ENCODE data around the gene IER2. TPM values are rescaled to one million over a fixed set of nuclear protein-coding genes. Genes with fewer than 3 reads are reported as not detected.
A peak's percentile ranks its signal among the peaks of the same experiment; 100 is the strongest.

Gene IER2
- total and polyA plus RNA-seq, 9 of the 15 experiments (the other 6 are each of a cell fraction or from before 2014, with no cell fraction given): 4.5 to 205 (median 23.7) TPM

GRCh38 chr19:13104360-13104847 lies 45.8 kb upstream of the IER2 start (continued):
- TF ChIP-seq ZNF395 (CRISPR knock-in tag; IDR thresholded peaks at IDR 0.05) (no peak), ZNF717 (CRISPR knock-in tag; IDR thresholded peaks at IDR 0.05) (peak; percentile 19; the same call in 1 of the 2 replicates), RNF2 (IDR thresholded peaks at IDR 0.05) (0 out of 2 replicates have a peak, but pooled peaks have one; percentile 31), NUFIP1 (IDR thresholded peaks at IDR 0.05; ENCODE audit: partially characterized antibody) (peak; percentile 54), ID3 (CRISPR knock-in tag; IDR thresholded peaks at IDR 0.05) (no peak), ID3 (tag; IDR thresholded peaks at IDR 0.05) (0 out of 2 replicates have a peak, but pooled peaks have one; percentile 68), ZBTB33 (CRISPR knock-in tag; IDR thresholded peaks at IDR 0.05) (peak; percentile 88), BCL6 (CRISPR knock-in tag; IDR thresholded peaks at IDR 0.05) (no peak), CTCF (IDR thresholded peaks at IDR 0.05 in 2 of 3, conservative IDR thresholded peaks at IDR 0.05 in 1 of 3; ENCODE audit: insufficient read depth in 2 of 3, low read depth in 1 of 3, low read length in 3 of 3) (peak; percentile 81 to 95 (median 84)), ZBTB11 (CRISPR knock-in tag; IDR thresholded peaks at IDR 0.05) (0 out of 6 replicates have a peak, but pooled peaks of 1 of the 3 experiments have one; percentile 29), SMAD3 (CRISPR knock-in tag; conservative IDR thresholded peaks at IDR 0.05) (peak; percentile 51; the same call in 1 of the 2 replicates), PCBP1 (IDR thresholded peaks at IDR 0.05; ENCODE audit: low read depth, low read length, poor library complexity, severe bottlenecking) (peak; percentile 69), USF1 (CRISPR knock-in tag; IDR thresholded peaks at IDR 0.05) (peak; percentile 66), ERF (CRISPR knock-in tag; IDR thresholded peaks at IDR 0.05) (peak; percentile 93), CREB1 (IDR thresholded peaks at IDR 0.05) (no peak), CREB1 (CRISPR knock-in tag; IDR thresholded peaks at IDR 0.05) (peak; percentile 56; the same call in 1 of the 2 replicates), HDAC2 (IDR thresholded peaks at IDR 0.05) (peak; percentile 47; the same call in 1 of the 2 replicates), KLF13 (tag; IDR thresholded peaks at IDR 0.05; ENCODE audit: borderline replicate concordance, low read depth) (peak; percentile 53; the same call in 1 of the 2 replicates)
